GM18520 (cell line): ENCODE results near the gene PRKCB.
"Not testable (repeated sequence)": the region's sequence is repeated elsewhere in the genome, so short reads cannot be mapped to it uniquely, and the experiment has no call there.

Experiments used
- ATAC-seq: cut with Tn5 transposase; IDR thresholded peaks from one replicate; pipeline ENCODE4 v1.9.1; 2021; ENCODE audit not compliant: unreplicated experiment

The PRKCB gene

GRCh38 chr16:23901178-23902033 is 65.6 kb downstream of the PRKCB start:
- no peak for ATAC-seq

- no peak for ATAC-seq
Observed at GRCh38 chr16:23902034-23902747, 66.4 kb downstream of the PRKCB start.

- no peak for ATAC-seq
Observed at GRCh38 chr16:23902748-23903414, 67.1 kb downstream of the PRKCB start.

- ATAC-seq: no peak
Observed at GRCh38 chr16:23905027-23905426, 69.2 kb downstream of the PRKCB start.

GRCh38 chr16:23907457-23907902 is 71.7 kb downstream of the PRKCB start:
- no peak for ATAC-seq

GRCh38 chr16:23907903-23908302 is 72.1 kb downstream of the PRKCB start:
- ATAC-seq: no peak

GRCh38 chr16:23908790-23909189 is 73.0 kb downstream of the PRKCB start:
- no peak for ATAC-seq

- ATAC-seq: no peak
Observed at GRCh38 chr16:23909792-23910418, 74.1 kb downstream of the PRKCB start.

GRCh38 chr16:23914946-23915530 is 79.3 kb downstream of the PRKCB start:
- no peak for ATAC-seq

GRCh38 chr16:23916552-23916951 is 80.8 kb downstream of the PRKCB start:
- ATAC-seq: not testable (repeated sequence)

GRCh38 chr16:23917621-23918020 is 81.8 kb downstream of the PRKCB start:
- ATAC-seq: no peak

GRCh38 chr16:23920446-23920845 is 84.7 kb downstream of the PRKCB start:
- no peak for ATAC-seq

GRCh38 chr16:23920899-23921298 is 85.1 kb downstream of the PRKCB start:
- ATAC-seq: no peak

- no peak for ATAC-seq
Observed at GRCh38 chr16:23922406-23922805, 86.6 kb downstream of the PRKCB start.

- ATAC-seq: no peak
Observed at GRCh38 chr16:23924128-23924527, 88.3 kb downstream of the PRKCB start.

GRCh38 chr16:23927796-23928195 is 92.0 kb downstream of the PRKCB start:
- ATAC-seq: no peak

GRCh38 chr16:23929237-23929636 is 93.5 kb downstream of the PRKCB start:
- ATAC-seq: no peak

- ATAC-seq: no peak
Observed at GRCh38 chr16:23929856-23930255, 94.1 kb downstream of the PRKCB start.

- ATAC-seq: no peak
Observed at GRCh38 chr16:23930791-23931190, 95.0 kb downstream of the PRKCB start.

GRCh38 chr16:23931199-23931598 is 95.4 kb downstream of the PRKCB start:
- ATAC-seq: no peak

- not testable (repeated sequence) for ATAC-seq
Observed at GRCh38 chr16:23933650-23934049, 97.9 kb downstream of the PRKCB start.
